ENCODE measurements around the gene ASNSD1.
"Not testable (repeated sequence)": the region's sequence is repeated elsewhere in the genome, so short reads cannot be mapped to it uniquely, and the experiment has no call there.

Gene ASNSD1

GRCh38 chr2:189648846-189649509, 12.3 kb upstream of the ASNSD1 start:
- DNase-seq (ENCODE audit: low read depth) = no peak

GRCh38 chr2:189651284-189651683, 10.0 kb upstream of the ASNSD1 start:
- no peak for DNase-seq (ENCODE audit: low read depth)

GRCh38 chr2:189653464-189653863, 7.8 kb upstream of the ASNSD1 start:
- DNase-seq (ENCODE audit: low read depth) = not testable (repeated sequence)

GRCh38 chr2:189654641-189655040, 6.6 kb upstream of the ASNSD1 start:
- no peak for DNase-seq (ENCODE audit: low read depth)

- no peak for DNase-seq (ENCODE audit: low read depth)
Measured at GRCh38 chr2:189657867-189658266, 3.4 kb upstream of the ASNSD1 start.

GRCh38 chr2:189658306-189659212, 2.7 kb upstream of the ASNSD1 start:
- DNase-seq (ENCODE audit: low read depth) = no peak

- no peak for DNase-seq (ENCODE audit: low read depth)
Measured at GRCh38 chr2:189659734-189660133, 1.5 kb upstream of the ASNSD1 start.

GRCh38 chr2:189660803-189661147, 484 bp upstream of the ASNSD1 start:
- DNase-seq (ENCODE audit: low read depth) = no peak

- no peak for DNase-seq (ENCODE audit: low read depth)
Measured at GRCh38 chr2:189661957-189662321, 680 bp downstream of the ASNSD1 start.

GRCh38 chr2:189662669-189663226, 1.5 kb downstream of the ASNSD1 start:
- no peak for DNase-seq (ENCODE audit: low read depth)

- DNase-seq (ENCODE audit: low read depth) = not testable (repeated sequence)
Measured at GRCh38 chr2:189663319-189663718, 2.1 kb downstream of the ASNSD1 start.

- DNase-seq (ENCODE audit: low read depth) = no peak
Measured at GRCh38 chr2:189669913-189670312, 8.7 kb downstream of the ASNSD1 start.

- DNase-seq (ENCODE audit: low read depth) = no peak
Measured at GRCh38 chr2:189673661-189674373, 12.6 kb downstream of the ASNSD1 start.

- DNase-seq (ENCODE audit: low read depth) = peak; percentile 89
Measured at GRCh38 chr2:189674374-189675112, 13.3 kb downstream of the ASNSD1 start, which contains the start of gene ANKAR. ANKAR (plus strand) TSS chr2:189674670; CDS start chr2:189676491, 1,821 bp downstream.

- DNase-seq (ENCODE audit: low read depth) = peak; percentile 39
Measured at GRCh38 chr2:189676471-189676870, 15.2 kb downstream of the ASNSD1 start.

GRCh38 chr2:189679226-189679625, 18.0 kb downstream of the ASNSD1 start:
- no peak for DNase-seq (ENCODE audit: low read depth)

GRCh38 chr2:189681203-189681602, 19.9 kb downstream of the ASNSD1 start:
- DNase-seq (ENCODE audit: low read depth) = no peak

GRCh38 chr2:189681903-189682302, 20.6 kb downstream of the ASNSD1 start:
- no peak for DNase-seq (ENCODE audit: low read depth)

- DNase-seq (ENCODE audit: low read depth) = no peak
Measured at GRCh38 chr2:189683348-189683747, 22.1 kb downstream of the ASNSD1 start.

GRCh38 chr2:189684811-189685210, 23.6 kb downstream of the ASNSD1 start:
- no peak for DNase-seq (ENCODE audit: low read depth)

GRCh38 chr2:189685540-189686229, 24.4 kb downstream of the ASNSD1 start:
- peak; percentile 35 for DNase-seq (ENCODE audit: low read depth)
